ENCODE results near the gene PERP. TPM values are rescaled to one million over a fixed set of nuclear protein-coding genes. Genes with fewer than 3 reads are reported as not detected.
"Not testable (repeated sequence)": the region's sequence is repeated elsewhere in the genome, so short reads cannot be mapped to it uniquely, and the experiment has no call there.

PERP gene
- total RNA-seq, 1 experiment from 2014 or later, result 85.9 TPM

DNA sequence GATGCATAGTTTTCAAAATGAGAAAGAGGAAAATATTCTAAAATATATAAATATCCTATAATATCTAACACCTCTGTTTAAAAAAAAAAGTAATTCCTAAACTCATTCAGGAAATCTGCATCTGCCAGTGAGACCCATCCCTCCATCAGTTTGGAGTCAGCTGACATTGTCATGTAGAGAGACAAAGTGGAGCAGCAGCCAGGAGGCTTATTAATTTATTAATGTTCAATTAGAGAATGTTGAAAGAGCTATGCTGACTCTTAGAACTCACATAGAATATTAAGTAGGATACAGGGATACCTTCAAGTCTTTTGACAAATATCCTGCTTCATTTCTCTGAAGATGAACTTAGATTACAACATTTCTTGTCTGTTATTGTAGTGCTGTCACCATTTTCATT, 12.8 kb upstream of the PERP start:
- H3K4me2 ChIP-seq (ENCODE audit: low read length), result no peak overlapping the region
- RAD21 ChIA-PET (ENCODE audit: low non-redundant PET in 1 of 2, low total read pairs in 2 of 2, uncharacterized antibody in 2 of 2, unreplicated experiment in 2 of 2), result no interaction called here
- H4K20me1 ChIP-seq (ENCODE audit: insufficient read depth), result no peaks in the 10 kb centered on the region
- no peak overlapping the region for H2AFZ ChIP-seq (ENCODE audit: low read depth, low read length, poor library complexity, severe bottlenecking)
- no peaks in the 10 kb centered on the region for H3K79me2 ChIP-seq (ENCODE audit: insufficient read depth, low read length)
- H3K27ac ChIP-seq (ENCODE audit: low read depth, low read length), result no peak overlapping the region
- no peak overlapping the region for H3K9ac ChIP-seq (ENCODE audit: low read length)
- no peak for DNase-seq (ENCODE audit: low read depth, low spot score)
- no peaks in the 10 kb centered on the region for H3K27me3 ChIP-seq (ENCODE audit: insufficient read depth, low read length)
- intact Hi-C loops (cut with micrococcal nuclease), result loop anchor here (5.0 kb wide), 3 partner anchors 307 to 472 kb away; no protein-coding TSS in a partner anchor
- no peak overlapping the region for H3K4me3 ChIP-seq (replicated peaks in 1 of 2; ENCODE audit: low read depth in 1 of 2, low read length in 2 of 2)
- POLR2A ChIA-PET, result no interaction called here
- no peak for ATAC-seq
- CTCF ChIA-PET, result no interaction called here
- peaks cover 0 to 8% of the 10 kb centered on the region in 2 experiments; a peak in 1 of 4 replicates for H3K4me1 ChIP-seq (ENCODE audit: control insufficient read depth in 1 of 2, insufficient read depth in 2 of 2, low read length in 2 of 2)
- no peaks in the 10 kb centered on the region for H3K36me3 ChIP-seq (ENCODE audit: control insufficient read depth in 1 of 2, insufficient read depth in 2 of 2, low read length in 2 of 2)
- no peaks in the 10 kb centered on the region for H3K9me2 ChIP-seq (ENCODE audit: insufficient read depth)
- TF ChIP-seq, protein P1, sequence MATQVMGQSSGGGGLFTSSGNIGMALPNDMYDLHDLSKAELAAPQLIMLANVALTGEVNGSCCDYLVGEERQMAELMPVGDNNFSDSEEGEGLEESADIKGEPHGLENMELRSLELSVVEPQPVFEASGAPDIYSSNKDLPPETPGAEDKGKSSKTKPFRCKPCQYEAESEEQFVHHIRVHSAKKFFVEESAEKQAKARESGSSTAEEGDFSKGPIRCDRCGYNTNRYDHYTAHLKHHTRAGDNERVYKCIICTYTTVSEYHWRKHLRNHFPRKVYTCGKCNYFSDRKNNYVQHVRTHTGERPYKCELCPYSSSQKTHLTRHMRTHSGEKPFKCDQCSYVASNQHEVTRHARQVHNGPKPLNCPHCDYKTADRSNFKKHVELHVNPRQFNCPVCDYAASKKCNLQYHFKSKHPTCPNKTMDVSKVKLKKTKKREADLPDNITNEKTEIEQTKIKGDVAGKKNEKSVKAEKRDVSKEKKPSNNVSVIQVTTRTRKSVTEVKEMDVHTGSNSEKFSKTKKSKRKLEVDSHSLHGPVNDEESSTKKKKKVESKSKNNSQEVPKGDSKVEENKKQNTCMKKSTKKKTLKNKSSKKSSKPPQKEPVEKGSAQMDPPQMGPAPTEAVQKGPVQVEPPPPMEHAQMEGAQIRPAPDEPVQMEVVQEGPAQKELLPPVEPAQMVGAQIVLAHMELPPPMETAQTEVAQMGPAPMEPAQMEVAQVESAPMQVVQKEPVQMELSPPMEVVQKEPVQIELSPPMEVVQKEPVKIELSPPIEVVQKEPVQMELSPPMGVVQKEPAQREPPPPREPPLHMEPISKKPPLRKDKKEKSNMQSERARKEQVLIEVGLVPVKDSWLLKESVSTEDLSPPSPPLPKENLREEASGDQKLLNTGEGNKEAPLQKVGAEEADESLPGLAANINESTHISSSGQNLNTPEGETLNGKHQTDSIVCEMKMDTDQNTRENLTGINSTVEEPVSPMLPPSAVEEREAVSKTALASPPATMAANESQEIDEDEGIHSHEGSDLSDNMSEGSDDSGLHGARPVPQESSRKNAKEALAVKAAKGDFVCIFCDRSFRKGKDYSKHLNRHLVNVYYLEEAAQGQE (IDR thresholded peaks at IDR 0.05; ENCODE audit: low read depth), result no peak
- TF ChIP-seq ZNF274 (IDR thresholded peaks at IDR 0.05; ENCODE audit: low read depth, low read length) (no peak), SIN3A (IDR thresholded peaks at IDR 0.05; ENCODE audit: low read depth) (no peak), FOSL1 (IDR thresholded peaks at IDR 0.05; ENCODE audit: low read depth) (no peak), SRF (IDR thresholded peaks at IDR 0.05; ENCODE audit: low read depth) (no peak)
- H3K9me3 ChIP-seq (ENCODE audit: control insufficient read depth in 1 of 2, insufficient read depth in 1 of 2, low read depth in 1 of 2, low read length in 2 of 2), result no peaks in the 10 kb centered on the region
- BruUV-seq (replicated peaks), result no TSS peak

DNA sequence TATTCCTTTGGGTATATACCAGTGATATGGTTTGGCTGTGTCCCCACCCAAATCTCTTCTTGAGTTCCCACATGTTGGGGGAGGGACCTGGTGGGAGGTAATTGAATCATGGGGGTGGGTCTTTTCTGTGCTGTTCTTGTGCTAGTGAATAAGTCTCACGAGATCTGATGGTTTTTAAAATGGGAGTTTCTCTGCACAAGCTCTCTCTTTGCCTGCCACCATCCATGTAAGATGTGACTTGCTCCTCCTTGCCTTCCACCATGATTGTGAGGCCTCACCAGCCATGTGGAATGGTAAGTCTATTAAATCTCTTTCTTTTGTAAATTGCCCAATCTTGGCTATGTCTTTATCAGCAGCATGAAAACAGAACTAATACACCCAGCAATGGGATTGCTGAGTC, 12.0 kb upstream of the PERP start:
- RAD21 ChIA-PET (ENCODE audit: low non-redundant PET in 1 of 2, low total read pairs in 2 of 2, uncharacterized antibody in 2 of 2, unreplicated experiment in 2 of 2); BruUV-seq (replicated peaks); POLR2A ChIA-PET: not testable (repeated sequence)

More for the DNA sequence above, 12.0 kb upstream of the PERP start:
- intact Hi-C loops (cut with micrococcal nuclease), result loop anchor here (5.0 kb wide), 3 partner anchors 308 to 473 kb away; no protein-coding TSS in a partner anchor
- H3K27me3 ChIP-seq (ENCODE audit: insufficient read depth, low read length); H3K4me2 ChIP-seq (ENCODE audit: low read length); H3K79me2 ChIP-seq (ENCODE audit: insufficient read depth, low read length); H3K36me3 ChIP-seq (ENCODE audit: control insufficient read depth in 1 of 2, insufficient read depth in 2 of 2, low read length in 2 of 2); H3K9me3 ChIP-seq (ENCODE audit: control insufficient read depth in 1 of 2, insufficient read depth in 1 of 2, low read depth in 1 of 2, low read length in 2 of 2); H3K27ac ChIP-seq (ENCODE audit: low read depth, low read length); DNase-seq (ENCODE audit: low read depth, low spot score); H3K9me2 ChIP-seq (ENCODE audit: insufficient read depth); H3K9ac ChIP-seq (ENCODE audit: low read length); H3K4me1 ChIP-seq (ENCODE audit: control insufficient read depth in 1 of 2, insufficient read depth in 2 of 2, low read length in 2 of 2); ATAC-seq; H4K20me1 ChIP-seq (ENCODE audit: insufficient read depth); H3K4me3 ChIP-seq (replicated peaks in 1 of 2; ENCODE audit: low read depth in 1 of 2, low read length in 2 of 2); H2AFZ ChIP-seq (ENCODE audit: low read depth, low read length, poor library complexity, severe bottlenecking): not testable (repeated sequence)
- CTCF ChIA-PET, result interaction anchor here (5.4 kb wide), 1 partner anchor 1246 kb away, joined by 26 read pairs; no protein-coding TSS in a partner anchor

All from HCT116 (cell line).